GM19438 (cell line): ENCODE data around the gene INO80C.

ENCODE experiments used
- ATAC-seq: cut with Tn5 transposase; IDR thresholded peaks from one replicate; pipeline ENCODE4 v1.9.1; 2021; ENCODE audit warnings: low read depth; ENCODE audit not compliant: unreplicated experiment

The INO80C gene

GRCh38 chr18:35513181-35513936, 15.6 kb upstream of the INO80C start:
- no peak for ATAC-seq

- ATAC-seq, result no peak
Observed at GRCh38 chr18:35512761-35513160, 15.0 kb upstream of the INO80C start.

GRCh38 chr18:35511833-35512232, 14.1 kb upstream of the INO80C start:
- ATAC-seq, result peak; percentile 14

GRCh38 chr18:35511428-35511827, 13.7 kb upstream of the INO80C start:
- ATAC-seq, result peak; percentile 78

GRCh38 chr18:35510076-35510651, 12.4 kb upstream of the INO80C start:
- no peak for ATAC-seq

- ATAC-seq, result no peak
Observed at GRCh38 chr18:35508746-35509338, 11.1 kb upstream of the INO80C start.

GRCh38 chr18:35508030-35508429, 10.3 kb upstream of the INO80C start:
- ATAC-seq, result no peak

GRCh38 chr18:35507623-35508022, 9.9 kb upstream of the INO80C start:
- no peak for ATAC-seq

- ATAC-seq, result no peak
Observed at GRCh38 chr18:35507192-35507591, 9.4 kb upstream of the INO80C start.

- ATAC-seq, result no peak
Observed at GRCh38 chr18:35506024-35506712, 8.4 kb upstream of the INO80C start.

GRCh38 chr18:35504996-35505395, 7.2 kb upstream of the INO80C start:
- ATAC-seq, result no peak

- no peak for ATAC-seq
Observed at GRCh38 chr18:35502052-35502451, 4.3 kb upstream of the INO80C start.

- no peak for ATAC-seq
Observed at GRCh38 chr18:35501369-35501768, 3.6 kb upstream of the INO80C start.

- ATAC-seq, result no peak
Observed at GRCh38 chr18:35500113-35500512, 2.4 kb upstream of the INO80C start.

- peak; percentile 53 for ATAC-seq
Observed at GRCh38 chr18:35497027-35497369, 762 bp downstream of the INO80C start.

- ATAC-seq, result no peak
Observed at GRCh38 chr18:35495536-35496314, 2.0 kb downstream of the INO80C start.

- no peak for ATAC-seq
Observed at GRCh38 chr18:35494251-35495220, 3.2 kb downstream of the INO80C start.

GRCh38 chr18:35491700-35492077, 6.1 kb downstream of the INO80C start:
- ATAC-seq, result no peak

- no peak for ATAC-seq
Observed at GRCh38 chr18:35490894-35491699, 6.7 kb downstream of the INO80C start.
